Activated naive CD8-positive, alpha-beta T cell treated with anti-CD3 and anti-CD28 coated beads, Interleukin-2, amount 50 U/mL, for 16 hours (primary cell): ENCODE measurements around the gene AHRR.

Experiments used
- DNase-seq: peaks from one replicate; pipeline ENCODE4 v3.0.0-alpha.2; 2020; ENCODE audit warnings: low read depth, low spot score

The AHRR gene

GRCh38 chr5:458547-459353 lies 137.2 kb downstream of the AHRR start:
- DNase-seq: peak; percentile 42

- DNase-seq: no peak
Observed at GRCh38 chr5:459562-460272, 138.2 kb downstream of the AHRR start.

GRCh38 chr5:460273-460625 lies 138.7 kb downstream of the AHRR start:
- no peak for DNase-seq

- no peak for DNase-seq
Observed at GRCh38 chr5:462051-462481, 140.6 kb downstream of the AHRR start.

- DNase-seq: no peak
Observed at GRCh38 chr5:463301-463700, 141.8 kb downstream of the AHRR start.

- DNase-seq: peak; percentile 47
Observed at GRCh38 chr5:463952-464351, 142.4 kb downstream of the AHRR start.

GRCh38 chr5:464446-464842 lies 142.9 kb downstream of the AHRR start:
- DNase-seq: no peak

- no peak for DNase-seq
Observed at GRCh38 chr5:464843-465590, 143.5 kb downstream of the AHRR start.

GRCh38 chr5:465591-466403 lies 144.3 kb downstream of the AHRR start:
- no peak for DNase-seq

- DNase-seq: no peak
Observed at GRCh38 chr5:466661-467310, 145.3 kb downstream of the AHRR start.

- DNase-seq: no peak
Observed at GRCh38 chr5:468401-468800, 146.9 kb downstream of the AHRR start.

GRCh38 chr5:469752-470483 lies 148.4 kb downstream of the AHRR start:
- no peak for DNase-seq

GRCh38 chr5:470961-471749 lies 149.6 kb downstream of the AHRR start:
- DNase-seq: no peak

- DNase-seq: no peak
Observed at GRCh38 chr5:471750-472058, 150.2 kb downstream of the AHRR start.

GRCh38 chr5:472076-472655 lies 150.7 kb downstream of the AHRR start:
- no peak for DNase-seq

GRCh38 chr5:472656-473550 lies 151.4 kb downstream of the AHRR start:
- DNase-seq: peak; percentile 66

- DNase-seq: no peak
Observed at GRCh38 chr5:473551-474192, 152.2 kb downstream of the AHRR start.
